BLaER1 (cell line): Measurements from ENCODE around the gene MLKL.

Source experiments
- H3K27ac ChIP-seq: shearing (Covaris generic); formaldehyde crosslinking; 2 replicates; pipeline ENCODE4 v1.8.1; 2022
- H3K27me3 ChIP-seq: shearing (Covaris generic); formaldehyde crosslinking; 2 replicates; pipeline ENCODE4 v1.8.1; 2022
- H3K36me3 ChIP-seq: shearing (Covaris generic); formaldehyde crosslinking; 2 replicates; pipeline ENCODE4 v1.8.1; 2022
- H3K4me1 ChIP-seq: shearing (Covaris generic); formaldehyde crosslinking; 2 replicates; pipeline ENCODE4 v1.8.1; 2022
- H3K4me2 ChIP-seq: shearing (Covaris generic); formaldehyde crosslinking; 2 replicates; pipeline ENCODE4 v1.8.1; 2022
- H3K4me3 ChIP-seq: shearing (Covaris generic); formaldehyde crosslinking; 2 replicates; pipeline ENCODE4 v1.8.1; 2022
- H3K9ac ChIP-seq: shearing (Covaris generic); formaldehyde crosslinking; 2 replicates; pipeline ENCODE4 v1.8.1; 2022
- H3K9me3 ChIP-seq: shearing (Covaris generic); formaldehyde crosslinking; 2 replicates; pipeline ENCODE4 v1.8.1; 2022
- H4K20me1 ChIP-seq: shearing (Covaris generic); formaldehyde crosslinking; 2 replicates; pipeline ENCODE4 v1.8.1; 2022
- Cebpa-rat ChIP-seq: shearing (Covaris generic); IDR thresholded peaks from 2 replicates; pipeline ENCODE4 v1.8.1; 2022

The MLKL gene

DNA sequence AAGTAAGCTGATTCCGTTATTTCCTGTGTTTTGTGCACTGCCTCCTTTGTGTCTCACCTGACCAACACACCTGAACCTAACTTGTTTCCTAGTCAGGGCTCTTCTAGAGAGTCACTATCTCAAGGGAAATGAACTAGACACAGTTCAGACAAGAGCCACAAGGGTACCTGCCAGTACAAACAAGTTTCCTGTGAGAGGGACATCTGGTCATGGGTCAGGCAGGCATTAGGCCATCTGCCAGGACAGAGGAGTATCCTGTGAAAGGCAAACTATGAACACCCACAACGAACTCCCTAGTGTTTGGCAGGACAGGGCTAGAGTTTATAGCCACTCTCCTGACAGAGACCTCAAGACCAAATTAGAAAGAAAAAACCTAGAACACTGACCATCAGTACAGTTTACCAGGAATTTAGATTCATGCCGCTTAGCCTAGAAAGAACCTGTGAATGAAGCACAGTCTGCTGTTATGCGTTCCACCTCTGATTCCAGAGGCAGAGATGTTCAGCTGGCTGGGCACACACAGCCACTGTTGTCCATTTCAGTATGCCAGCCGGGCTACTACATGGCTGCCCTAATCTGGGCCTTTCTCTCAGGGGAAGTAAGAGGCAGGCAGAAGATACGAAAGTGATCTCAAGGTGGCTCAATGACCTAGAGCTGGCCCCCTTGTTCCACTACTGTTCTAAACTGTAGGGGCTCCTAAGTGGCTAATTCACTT lies 73.0 kb downstream of the MLKL start:
- Histone ChIP-seq H3K4me1 (no peaks in the 10 kb centered on the region), H4K20me1 (peaks cover 95% of the 10 kb centered on the region), H3K9ac (no peak overlapping the region), H3K36me3 (peaks cover 100% of the 10 kb centered on the region), H3K27ac (no peak overlapping the region), H3K9me3 (no peaks in the 10 kb centered on the region), H3K27me3 (no peaks in the 10 kb centered on the region), H3K4me2 (no peak overlapping the region), H3K4me3 (no peak overlapping the region)
- TF ChIP-seq Cebpa-rat: no peak

DNA sequence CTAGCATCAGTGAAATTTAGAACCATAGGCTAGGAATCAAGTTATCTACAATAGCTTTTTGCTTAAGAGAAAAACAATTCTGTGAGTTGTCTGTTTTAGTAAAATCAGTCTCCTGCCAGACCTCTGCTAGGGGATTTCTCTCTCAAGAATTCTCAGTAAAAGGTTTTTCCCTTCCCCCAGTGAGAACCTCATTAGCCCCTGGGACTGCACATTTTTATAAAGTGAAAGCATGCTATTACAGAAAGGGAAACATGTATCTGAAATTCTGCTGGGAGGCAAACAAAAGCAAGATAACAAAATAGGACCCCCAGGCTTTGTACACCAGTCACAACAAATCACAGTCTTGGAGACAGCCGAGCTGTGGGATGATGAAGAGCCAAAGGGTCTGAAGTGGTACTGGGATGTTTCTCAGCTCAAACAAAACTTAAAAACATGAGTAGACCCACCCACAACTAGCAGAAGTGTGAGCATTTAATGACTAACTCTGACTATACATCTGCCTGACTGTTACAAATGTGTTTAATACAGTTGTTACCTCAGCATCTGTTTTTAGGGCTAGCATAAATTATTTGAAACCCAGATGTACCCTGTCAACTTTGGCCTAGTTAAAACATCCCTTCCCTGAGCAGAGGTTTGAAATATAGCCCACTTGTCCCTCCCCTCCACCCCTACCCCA lies 73.8 kb downstream of the MLKL start:
- Histone ChIP-seq H3K36me3 (peaks cover 100% of the 10 kb centered on the region), H3K27ac (no peak overlapping the region), H3K9ac (no peak overlapping the region), H4K20me1 (peaks cover 94% of the 10 kb centered on the region), H3K4me3 (no peak overlapping the region), H3K4me1 (no peaks in the 10 kb centered on the region), H3K9me3 (no peaks in the 10 kb centered on the region), H3K27me3 (no peaks in the 10 kb centered on the region), H3K4me2 (no peak overlapping the region)
- TF ChIP-seq Cebpa-rat: no peak

DNA sequence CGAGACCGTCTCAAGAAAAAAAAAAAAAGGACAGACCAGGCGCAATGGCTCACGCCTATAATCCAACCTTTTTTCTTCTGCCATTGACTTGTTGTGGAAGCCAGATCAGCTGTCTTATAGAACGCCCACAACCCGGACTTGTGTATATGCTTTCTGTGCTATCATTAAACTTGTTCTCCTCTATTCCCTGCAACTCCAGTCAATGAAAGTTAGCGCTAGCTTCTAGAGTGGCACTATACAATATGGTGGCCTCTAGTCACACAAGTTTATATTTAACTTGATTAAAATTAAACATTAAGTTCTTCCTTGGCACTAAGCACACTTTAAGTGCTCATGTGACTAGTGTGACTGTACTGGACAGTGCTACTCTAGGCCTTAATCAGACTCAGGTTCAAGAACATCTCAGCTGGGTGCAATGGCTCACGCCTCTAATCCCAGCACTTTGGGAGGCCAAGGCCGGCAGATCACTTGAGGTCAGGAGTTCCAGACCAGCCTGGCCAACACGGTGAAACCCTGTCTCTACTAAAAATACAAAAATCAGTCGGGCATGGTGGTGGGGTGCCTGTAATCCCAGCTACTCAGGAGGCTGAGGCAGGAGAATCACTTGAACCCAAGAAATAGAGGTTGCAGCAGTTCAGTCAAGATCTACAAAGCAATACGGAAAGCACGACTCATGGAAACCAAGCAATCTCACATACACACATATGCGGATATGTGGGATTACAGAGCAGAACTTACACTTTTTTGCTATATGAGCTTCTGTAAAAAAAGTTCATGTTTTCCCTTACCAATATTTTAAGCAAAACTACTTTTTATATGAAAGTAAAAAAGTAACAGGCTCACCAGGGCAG lies 74.9 kb downstream of the MLKL start:
- H4K20me1 ChIP-seq: peaks cover 83% of the 10 kb centered on the region
- no peak overlapping the region for H3K4me2 ChIP-seq
- no peak overlapping the region for H3K9ac ChIP-seq

DNA sequence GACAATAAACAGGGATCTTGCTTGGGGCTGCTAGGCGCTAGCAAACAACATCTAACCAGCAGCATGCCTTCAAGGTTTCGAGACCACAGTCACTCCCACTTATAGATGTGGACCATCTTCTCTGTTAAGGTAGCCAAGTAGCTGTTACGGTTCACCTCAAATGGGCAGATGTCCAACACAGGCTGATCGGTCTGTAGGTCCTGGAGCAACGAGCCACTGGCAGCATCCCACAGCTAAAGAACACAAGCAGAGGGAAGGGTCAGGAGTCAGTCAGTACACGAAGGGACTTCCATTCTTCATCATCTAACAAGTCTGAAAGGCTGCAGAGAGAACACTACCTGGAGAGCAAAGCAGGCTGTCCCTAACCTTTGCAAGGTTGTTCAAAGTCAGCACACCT lies 76.8 kb downstream of the MLKL start:
- Histone ChIP-seq H3K27me3 (no peaks in the 10 kb centered on the region), H3K27ac (no peak overlapping the region), H3K4me2 (no peak overlapping the region), H4K20me1 (peaks cover 66% of the 10 kb centered on the region), H3K36me3 (peaks cover 100% of the 10 kb centered on the region), H3K4me1 (no peaks in the 10 kb centered on the region), H3K9ac (no peak overlapping the region), H3K4me3 (no peak overlapping the region), H3K9me3 (no peaks in the 10 kb centered on the region)
- TF ChIP-seq Cebpa-rat: no peak

More for the DNA sequence above, 74.9 kb downstream of the MLKL start:
- Histone ChIP-seq H3K27me3 (no peaks in the 10 kb centered on the region), H3K9me3 (no peaks in the 10 kb centered on the region), H3K36me3 (peaks cover 100% of the 10 kb centered on the region), H3K4me3 (no peak overlapping the region), H3K27ac (no peak overlapping the region), H3K4me1 (no peaks in the 10 kb centered on the region)
- TF ChIP-seq Cebpa-rat: no peak

DNA sequence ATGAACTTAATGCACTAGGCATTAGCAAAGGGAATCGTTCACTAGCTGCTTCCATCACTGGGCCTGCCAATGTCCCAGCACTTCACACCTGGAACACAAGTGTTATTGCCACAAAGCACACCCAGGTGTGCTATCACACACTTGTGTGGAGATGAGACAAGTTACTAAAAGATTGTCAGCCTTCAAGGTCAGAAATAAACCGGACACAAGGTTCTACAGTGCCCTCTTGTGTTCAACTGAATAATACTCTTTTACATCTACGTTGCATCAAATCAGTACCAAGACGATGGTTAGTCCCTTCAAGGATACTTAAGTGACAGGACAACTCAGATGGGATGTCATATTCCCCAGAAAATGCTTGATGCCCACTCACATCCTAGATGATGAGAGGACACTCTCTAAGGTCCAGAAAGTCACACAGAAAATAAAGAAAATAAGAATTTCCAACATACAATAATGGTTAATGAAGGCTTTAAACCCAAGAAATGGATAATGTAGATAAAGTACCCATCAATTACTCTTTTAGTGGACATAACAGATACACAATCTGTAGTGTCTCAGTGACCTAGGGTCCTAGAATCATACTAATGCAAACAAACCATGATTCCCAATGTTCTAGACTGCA lies 77.3 kb downstream of the MLKL start:
- H3K4me2 ChIP-seq: no peak overlapping the region
- H3K9me3 ChIP-seq: no peaks in the 10 kb centered on the region
- H3K4me3 ChIP-seq: no peak overlapping the region
- H3K4me1 ChIP-seq: no peaks in the 10 kb centered on the region
- no peaks in the 10 kb centered on the region for H3K27me3 ChIP-seq
- peaks cover 100% of the 10 kb centered on the region for H3K36me3 ChIP-seq
- no peak for TF ChIP-seq Cebpa-rat
- peaks cover 61% of the 10 kb centered on the region for H4K20me1 ChIP-seq
- no peak overlapping the region for H3K27ac ChIP-seq
- H3K9ac ChIP-seq: no peak overlapping the region

DNA sequence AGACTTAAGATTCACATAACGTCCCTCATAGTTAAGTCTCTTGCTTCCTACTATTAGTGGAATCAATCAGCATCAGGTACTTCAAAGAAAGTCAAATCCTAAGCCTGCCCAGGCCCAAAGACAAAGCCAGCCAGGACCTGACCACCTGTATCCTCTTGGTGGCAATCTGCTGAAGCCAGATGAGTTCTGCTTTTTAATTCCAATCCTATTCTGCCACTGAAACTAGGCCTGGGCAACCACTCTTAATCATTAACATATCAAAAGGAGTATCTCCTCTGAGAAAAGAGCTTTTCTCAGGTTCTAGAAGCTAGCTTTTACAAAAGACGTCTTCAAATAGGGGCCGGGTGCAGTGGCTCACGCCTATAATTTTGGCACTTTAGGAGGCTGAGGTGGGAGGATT lies 78.7 kb downstream of the MLKL start:
- TF ChIP-seq Cebpa-rat: no peak
- Histone ChIP-seq H3K4me1 (no peaks in the 10 kb centered on the region), H3K4me3 (no peak overlapping the region), H3K9me3 (no peaks in the 10 kb centered on the region), H3K36me3 (peaks cover 98% of the 10 kb centered on the region), H3K9ac (no peak overlapping the region), H3K4me2 (no peak overlapping the region), H4K20me1 (peaks cover 48% of the 10 kb centered on the region), H3K27ac (no peak overlapping the region), H3K27me3 (no peaks in the 10 kb centered on the region)
